Smooth muscle cell (in vitro differentiated cells): ENCODE measurements around the gene NDUFS1. TPM values are rescaled to one million over a fixed set of nuclear protein-coding genes. Genes with fewer than 3 reads are reported as not detected.

Experiments used
- DNase-seq: peaks from one replicate; lab custom pipeline; 2025; ENCODE audit not compliant: unreplicated experiment; lab: John Stamatoyannopoulos, UW
- H2AFZ ChIP-seq: fragments of 200-600 bp; sonication (generic); 2 replicates; pipeline ENCODE4 v1.6.0; 2016; ENCODE audit warnings: antibody characterized with exemption, low read depth, mild to moderate bottlenecking
- H3F3A ChIP-seq: fragments of 200-600 bp; sonication (generic); 2 replicates; pipeline ENCODE4 v1.6.0; 2017; ENCODE audit warnings: antibody characterized with exemption, low read depth
- H3K27ac ChIP-seq: fragments of 200-600 bp; sonication (generic); 2 replicates; pipeline ENCODE4 v1.5.1; 2016; ENCODE audit warnings: low read depth, mild to moderate bottlenecking
- H3K27me3 ChIP-seq: fragments of 200-600 bp; sonication (generic); 2 replicates; pipeline ENCODE4 v1.6.1; 2016; ENCODE audit warnings: low read depth, mild to moderate bottlenecking
- H3K36me3 ChIP-seq: fragments of 200-600 bp; sonication (generic); 2 replicates; pipeline ENCODE4 v1.5.1; 2016; ENCODE audit warnings: low read depth
- H3K4me1 ChIP-seq: fragments of 200-600 bp; sonication (generic); 2 replicates; pipeline ENCODE4 v1.5.1; 2016; ENCODE audit warnings: low read depth
- H3K4me2 ChIP-seq: fragments of 200-600 bp; sonication (generic); 2 replicates; pipeline ENCODE4 v1.6.0; 2016; ENCODE audit warnings: mild to moderate bottlenecking
- H3K4me3 ChIP-seq: fragments of 200-600 bp; sonication (generic); 2 replicates; pipeline ENCODE4 v1.5.1; 2016; ENCODE audit warnings: mild to moderate bottlenecking
- H3K79me2 ChIP-seq: fragments of 200-600 bp; sonication (generic); 2 replicates; pipeline ENCODE4 v1.6.0; 2016; ENCODE audit warnings: low read depth, mild to moderate bottlenecking
- H3K9ac ChIP-seq: fragments of 200-600 bp; sonication (generic); 2 replicates; pipeline ENCODE4 v1.6.0; 2016; ENCODE audit warnings: low read depth
- H3K9me3 ChIP-seq: fragments of 200-600 bp; sonication (generic); replicated peaks from 2 replicates; pipeline ENCODE4 v1.5.1; 2016; ENCODE audit warnings: low read depth
- H4K20me1 ChIP-seq: fragments of 200-600 bp; sonication (generic); 2 replicates; pipeline ENCODE4 v1.6.0; 2016; ENCODE audit warnings: low read depth
- CTCF ChIP-seq: fragments of 200-600 bp; sonication (generic); IDR thresholded peaks from 2 replicates; pipeline ENCODE4 v1.5.1; 2017; ENCODE audit warnings: borderline replicate concordance, mild to moderate bottlenecking, antibody characterized with exemption; ENCODE audit not compliant: insufficient read depth, poor library complexity, severe bottlenecking
- WGBS: methylation state at CpG from one replicate; pipeline ENCODE4 v1.1.7; 2016; ENCODE audit warnings: low lambda C conversion rate; 5-methylcytosine and 5-hydroxymethylcytosine counted together
- polyA plus RNA-seq: library from polyadenylated mRNA; unstranded; fragments of >200 nt; fragmentation: Nextera tagmentation; extraction: Ambion mirVana; gene quantifications from 2 replicates; pipeline ENCODE4 v1.2.1, GENCODE V29; 2016
- total RNA-seq: library from RNA; depleted of rRNA; stranded (reverse); fragments of >200 nt; gene quantifications from 2 replicates; pipeline ENCODE4 v1.2.3, GENCODE V29; 2014

The NDUFS1 gene
- total and polyA plus RNA-seq, 2 experiments from 2014 or later, result 62.0 to 101 TPM

DNA sequence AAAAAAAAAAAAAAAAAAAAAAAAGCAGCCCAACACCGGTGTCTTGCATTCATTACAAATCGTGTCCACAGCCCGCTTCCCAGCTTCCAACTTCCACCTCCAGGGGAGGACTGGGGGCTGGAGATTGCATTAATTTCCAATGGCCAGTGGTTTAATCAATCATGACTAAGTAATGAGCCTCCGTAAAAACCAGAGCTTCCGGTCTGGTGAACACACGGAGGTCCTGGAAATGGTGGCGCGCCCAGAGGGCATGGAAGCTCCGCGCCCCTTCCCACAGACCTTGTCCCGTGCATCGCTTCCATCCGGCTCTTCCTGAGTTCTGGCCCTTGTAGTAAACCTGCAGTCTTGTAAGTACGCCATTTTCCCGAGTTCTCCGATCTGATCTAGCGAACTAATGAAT lies 44.1 kb upstream of the NDUFS1 start:
- no peak overlapping the region for H2AFZ ChIP-seq
- H3K79me2 ChIP-seq, result no peaks in the 10 kb centered on the region
- H3K4me1 ChIP-seq, result no peaks in the 10 kb centered on the region
- H4K20me1 ChIP-seq, result no peaks in the 10 kb centered on the region
- no peak overlapping the region for H3K4me3 ChIP-seq
- no peak for DNase-seq
- no peaks in the 10 kb centered on the region for H3K36me3 ChIP-seq
- no peak overlapping the region for H3K9ac ChIP-seq
- no peak overlapping the region for H3K27ac ChIP-seq
- no peak for TF ChIP-seq CTCF
- H3K27me3 ChIP-seq, result no peaks in the 10 kb centered on the region
- WGBS, result 94% methylated on average over 17 of the region's 17 CpGs
- no peak overlapping the region for H3K4me2 ChIP-seq
- H3F3A ChIP-seq, result no peaks in the 10 kb centered on the region
- H3K9me3 ChIP-seq, result no peaks in the 10 kb centered on the region

GRCh38 chr2:206202446-206202845 lies 43.2 kb upstream of the NDUFS1 start:
- Histone ChIP-seq H2AFZ (no peak overlapping the region), H3K9me3 (no peaks in the 10 kb centered on the region), H3K4me2 (no peak overlapping the region), H3K36me3 (no peaks in the 10 kb centered on the region), H3K4me1 (no peaks in the 10 kb centered on the region), H4K20me1 (no peaks in the 10 kb centered on the region), H3K27ac (no peak overlapping the region), H3F3A (no peaks in the 10 kb centered on the region), H3K27me3 (no peaks in the 10 kb centered on the region), H3K4me3 (no peak overlapping the region), H3K79me2 (no peaks in the 10 kb centered on the region), H3K9ac (no peak overlapping the region)
- 92% methylated on average over 13 of the region's 16 CpGs for WGBS
- DNase-seq, result no peak
- no peak for TF ChIP-seq CTCF

DNA sequence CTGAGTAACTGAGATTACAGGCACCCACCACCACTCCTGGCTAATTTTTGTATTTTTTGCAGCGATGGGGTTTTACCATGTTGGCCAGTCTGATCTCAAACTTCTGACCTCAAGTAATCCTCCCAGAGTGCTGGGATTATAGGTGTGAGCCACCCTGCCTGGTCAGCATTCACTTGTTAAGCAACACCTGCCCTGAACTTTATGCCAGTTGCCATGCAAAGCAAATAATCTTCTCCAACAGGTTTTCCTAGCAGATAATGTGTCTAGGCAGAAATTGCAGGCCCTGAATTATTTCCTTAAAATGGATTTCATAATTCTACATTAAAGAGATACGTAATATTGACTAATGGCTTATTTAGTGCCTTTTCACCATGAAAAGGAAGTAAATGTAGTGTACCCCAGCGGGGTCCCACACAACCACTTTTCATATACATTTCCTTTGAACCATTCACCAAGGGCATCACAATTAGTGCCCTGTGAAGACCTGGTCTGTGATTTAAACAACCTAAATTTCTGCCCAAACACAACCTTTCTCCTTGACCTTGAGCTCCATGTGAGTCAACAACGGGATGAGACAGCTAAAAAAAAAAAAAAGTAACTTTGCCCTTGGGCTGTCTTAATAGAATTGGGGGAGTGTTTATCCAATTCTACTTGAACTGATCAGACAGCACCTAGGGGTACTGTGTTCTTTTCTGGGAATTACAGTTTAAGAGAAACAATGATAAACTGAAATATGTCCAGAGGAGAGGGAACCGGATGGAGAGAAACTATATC lies 42.0 kb upstream of the NDUFS1 start:
- no peaks in the 10 kb centered on the region for H3K36me3 ChIP-seq
- no peaks in the 10 kb centered on the region for H3K9me3 ChIP-seq
- H4K20me1 ChIP-seq, result no peaks in the 10 kb centered on the region
- no peak overlapping the region for H3K4me2 ChIP-seq
- no peaks in the 10 kb centered on the region for H3F3A ChIP-seq
- H3K27me3 ChIP-seq, result no peaks in the 10 kb centered on the region
- H2AFZ ChIP-seq, result no peak overlapping the region
- DNase-seq, result no peak
- no peak overlapping the region for H3K4me3 ChIP-seq
- 75% methylated on average over 5 of the region's 5 CpGs for WGBS
- no peaks in the 10 kb centered on the region for H3K79me2 ChIP-seq
- no peaks in the 10 kb centered on the region for H3K4me1 ChIP-seq
- H3K27ac ChIP-seq, result no peak overlapping the region
- no peak overlapping the region for H3K9ac ChIP-seq
- TF ChIP-seq CTCF, result no peak

- Histone ChIP-seq H4K20me1 (no peaks in the 10 kb centered on the region), H3K79me2 (no peaks in the 10 kb centered on the region), H3F3A (no peaks in the 10 kb centered on the region), H3K9me3 (no peaks in the 10 kb centered on the region), H3K4me1 (no peaks in the 10 kb centered on the region), H3K27ac (no peak overlapping the region), H3K27me3 (no peaks in the 10 kb centered on the region), H3K4me3 (no peak overlapping the region), H3K4me2 (no peak overlapping the region), H2AFZ (no peak overlapping the region), H3K9ac (no peak overlapping the region), H3K36me3 (no peaks in the 10 kb centered on the region)
- DNase-seq, result no peak
- TF ChIP-seq CTCF, result no peak
- 87% methylated on average over 1 of the region's 1 CpG for WGBS
Observed at GRCh38 chr2:206198677-206199076, 39.4 kb upstream of the NDUFS1 start.
